HepG2 (cell line): ENCODE results near the gene MTURN. TPM values are rescaled to one million over a fixed set of nuclear protein-coding genes. Genes with fewer than 3 reads are reported as not detected.

Experiments used
- ATAC-seq: fragments of 200-7000 bp; cut with Tn5 transposase; 3 replicates; pipeline ENCODE4 v1.9.1; 2020; ENCODE audit warnings: mild to moderate bottlenecking, moderate library complexity
- BruUV-seq: library from RNA; stranded (reverse); fragments of 400-500 nt; replicated peaks from 2 replicates; lab custom pipeline; 2021; lab: Mats Ljungman, UMichigan
- CTCF ChIA-PET: fragments of 300-600 bp; formaldehyde crosslinking; extraction: SDS; loops from one replicate; lab custom pipeline; 2021; ENCODE audit warnings: low total read pairs, inconsistent platforms, low intra/inter-chr PET ratio; lab: Yijun Ruan, JAX
- POLR2A ChIA-PET: fragments of 350-600 bp; sonication (Branson Sonifier 250); formaldehyde crosslinking; loops from one replicate; lab custom pipeline; 2020; ENCODE audit warnings: antibody characterized with exemption, inconsistent platforms; lab: Yijun Ruan, JAX
- DNase-seq: peaks from one replicate; pipeline ENCODE4 v3.0.0-alpha.2; 2015; ENCODE audit warnings: low spot score
- FAIRE-seq: peaks from 3 replicates; lab custom pipeline; 2011; peaks lifted over from hg19 to GRCh38; lab: Jason Lieb, UNC
- H2AFZ ChIP-seq: one replicate; pipeline ENCODE4 v1.6.1; 2011; ENCODE audit warnings: low read length, inconsistent platforms
- H3K27ac ChIP-seq: fragments of 300-600 bp; 3 replicates; pipeline ENCODE4 v1.8.0; 2011; ENCODE audit warnings: mixed run types, mild to moderate bottlenecking, mixed read lengths, low read length, inconsistent platforms; ENCODE audit not compliant: insufficient read depth; ENCODE audit errors: extremely low read length
- H3K27me3 ChIP-seq, 2 experiments: fragments of 200-600 bp in 1 of 2; 2 replicates in 1 of 2; 3 replicates in 1 of 2; pipeline versions ENCODE4 v1.6.0 to v1.8.0; 2011; ENCODE audit warnings: low read length in 2 of 2, mild to moderate bottlenecking in 2 of 2, moderate library complexity in 2 of 2, inconsistent platforms in 1 of 2; ENCODE audit not compliant: insufficient read depth in 2 of 2, control insufficient read depth in 1 of 2
- H3K36me3 ChIP-seq, 2 experiments: fragments of 200-600 bp in 1 of 2; replicated peaks in 1 of 2; 2 replicates in 1 of 2; 3 replicates in 1 of 2; pipeline versions ENCODE4 v1.5.1 to v1.8.0; 2011; ENCODE audit warnings: low read length in 2 of 2, inconsistent platforms in 1 of 2; ENCODE audit not compliant: insufficient read depth in 2 of 2, control insufficient read depth in 1 of 2
- H3K4me1 ChIP-seq: 2 replicates; pipeline ENCODE4 v1.5.1; 2012; ENCODE audit warnings: low read length, inconsistent platforms; ENCODE audit not compliant: insufficient read depth
- H3K4me2 ChIP-seq: 2 replicates; pipeline ENCODE4 v1.6.0; 2011; ENCODE audit warnings: low read depth, low read length, inconsistent platforms
- H3K4me3 ChIP-seq, 3 experiments: fragments of 200-600 bp in 1 of 3; sonication (generic), shearing (Covaris generic) in 1 of 3; replicated peaks in 1 of 3; 2 replicates each; pipeline ENCODE4 v1.5.1; 2011 to 2016; ENCODE audit warnings: low read length in 3 of 3, inconsistent platforms in 2 of 3, low read depth in 2 of 3, mild to moderate bottlenecking in 2 of 3, control low read depth in 1 of 3, mixed read lengths in 1 of 3; ENCODE audit not compliant: insufficient read depth in 1 of 3
- H3K79me2 ChIP-seq: one replicate; pipeline ENCODE4 v1.6.1; 2011; ENCODE audit warnings: low read length, inconsistent platforms; ENCODE audit not compliant: insufficient read depth
- H3K9ac ChIP-seq: 2 replicates; pipeline ENCODE4 v1.6.0; 2011; ENCODE audit warnings: mild to moderate bottlenecking, low read depth, low read length, inconsistent platforms; ENCODE audit not compliant: insufficient read depth
- H3K9me3 ChIP-seq: 2 replicates; pipeline ENCODE4 v1.5.1; 2012; ENCODE audit warnings: mild to moderate bottlenecking, low read length
- H4K20me1 ChIP-seq: 2 replicates; pipeline ENCODE4 v1.6.0; 2011; ENCODE audit warnings: inconsistent platforms, mild to moderate bottlenecking, low read length, moderate library complexity; ENCODE audit not compliant: insufficient read depth
- HOXA9 ChIP-seq: sonication (generic); formaldehyde crosslinking; IDR thresholded peaks from 2 replicates; pipeline ENCODE4 v1.8.1; 2022; ENCODE audit warnings: missing genetic modification reagents, mild to moderate bottlenecking, moderate library complexity, borderline replicate concordance
- JARID2 ChIP-seq: sonication (generic); formaldehyde crosslinking; IDR thresholded peaks from 2 replicates; pipeline ENCODE4 v1.8.1; 2023; ENCODE audit warnings: missing genetic modification reagents, inconsistent platforms; ENCODE audit not compliant: insufficient replicate concordance
- MAF1 ChIP-seq: sonication (generic); formaldehyde crosslinking; IDR thresholded peaks from 2 replicates; pipeline ENCODE4 v1.5.0; 2020; ENCODE audit warnings: missing genetic modification reagents, borderline replicate concordance
- ZC3H4 ChIP-seq: sonication (generic); formaldehyde crosslinking; IDR thresholded peaks from 2 replicates; pipeline ENCODE4 v1.4.0; 2020; ENCODE audit warnings: missing genetic modification reagents, borderline replicate concordance
- ZNF570 ChIP-seq: sonication (generic); formaldehyde crosslinking; IDR thresholded peaks from 2 replicates; pipeline ENCODE4 v1.4.0; 2020; ENCODE audit warnings: mild to moderate bottlenecking, missing genetic modification reagents, borderline replicate concordance
- ZNF891 ChIP-seq: sonication (generic); formaldehyde crosslinking; IDR thresholded peaks from 2 replicates; pipeline ENCODE4 v1.5.0; 2020; ENCODE audit warnings: mild to moderate bottlenecking, missing genetic modification reagents
- ZSCAN20 ChIP-seq: sonication (generic); formaldehyde crosslinking; IDR thresholded peaks from 2 replicates; pipeline ENCODE4 v1.4.0; 2020; ENCODE audit warnings: missing genetic modification reagents, mild to moderate bottlenecking, borderline replicate concordance
- WGBS: methylation state at CpG from one replicate; pipeline ENCODE4 v1.1.6; 2017; ENCODE audit warnings: low lambda C conversion rate; 5-methylcytosine and 5-hydroxymethylcytosine counted together
- in situ Hi-C: cut with HindIII; loops from 2 replicates; pipeline ENCODE4 v1.10.0; 2017; ENCODE audit warnings: low pct_unique_long_range_greater_than_20kb; ENCODE audit not compliant: extremely low pct_ligation_motif_present
- intact Hi-C: fragments of 100-400 bp; cut with micrococcal nuclease; formaldehyde crosslinking; loops from one replicate; pipeline ENCODE4 v1.10.0; 2022; ENCODE audit not compliant: unreplicated experiment
- polyA plus RNA-seq, 8 experiments: library from polyadenylated mRNA; depleted of rRNA in 3 of 8; stranded (reverse) in 7 of 8; unstranded in 1 of 8; fragments of >200 nt; fragmentation: Illumina TruSeq in 4 of 8; extraction: Trizol in 4 of 8; gene quantifications; 2 replicates each; pipeline versions ENCODE4 v1.2.1 to v1.2.3, GENCODE V29; 2011 to 2016; ENCODE audit warnings: low read depth in 4 of 8, missing spikeins in 1 of 8, mixed read lengths in 1 of 8; ENCODE audit not compliant: insufficient read depth in 1 of 8
- total RNA-seq, 5 experiments: library from RNA; depleted of rRNA; stranded (reverse); fragments of >200 nt; fragmentation: Illumina TruSeq; extraction: Trizol; gene quantifications; 2 replicates each; pipeline ENCODE4 v1.2.3, GENCODE V29; 2016; ENCODE audit warnings: low read depth in 1 of 5
- TF ChIP-seq, protein P1 (sequence below): fragments of 450-650 bp; IDR thresholded peaks from 2 replicates; pipeline ENCODE4 v1.6.1; 2017
- TF ChIP-seq, protein P2 (sequence below): sonication (generic); formaldehyde crosslinking; IDR thresholded peaks from 2 replicates; pipeline ENCODE4 v1.5.1; 2020; ENCODE audit warnings: missing genetic modification reagents, mild to moderate bottlenecking, borderline replicate concordance

Gene MTURN
- total and polyA plus RNA-seq, 2 of the 13 experiments (the other 11 are each of a cell fraction or from before 2014, with no cell fraction given): 5.7 to 7.2 TPM

DNA sequence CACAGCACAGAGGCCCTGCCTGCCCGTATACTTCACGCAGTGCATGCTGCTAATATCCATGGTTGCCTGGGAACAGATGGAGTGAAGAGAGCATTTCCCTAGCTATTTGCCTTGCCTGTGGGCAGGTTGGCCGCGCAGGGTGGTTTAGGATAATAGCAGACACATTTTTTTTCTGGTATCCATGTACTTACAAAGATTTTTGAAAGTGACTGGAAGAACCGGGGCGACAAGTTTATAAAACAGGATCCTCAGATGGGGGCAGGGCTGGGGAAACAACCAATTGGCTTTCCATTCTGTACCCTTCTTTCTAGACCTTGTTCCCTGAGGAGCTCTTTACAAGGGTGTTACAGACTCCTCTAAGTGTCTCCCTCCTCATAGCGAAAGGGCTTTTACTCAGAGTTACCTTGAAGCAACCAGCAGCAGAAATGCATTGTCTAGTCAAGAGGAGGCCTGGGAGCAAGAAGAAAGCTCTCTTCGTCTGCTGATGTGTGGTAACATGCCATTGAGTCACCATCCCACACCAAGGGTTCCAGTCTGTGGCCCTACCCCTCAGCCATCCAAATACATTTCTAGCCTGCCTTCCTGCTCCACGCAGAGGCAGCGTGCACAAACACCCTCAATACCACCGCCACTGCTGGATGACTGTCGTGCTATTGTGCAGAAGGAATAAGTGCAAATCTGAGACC is 31.5 kb downstream of the MTURN start:
- no peaks in the 10 kb centered on the region for H3K79me2 ChIP-seq
- in situ Hi-C loops: loop anchor here (10.0 kb wide), 1 partner anchor 119 kb away; the partner anchor contains the start of gene ZNRF2
- whole genome bisulfite sequencing: 91% methylated on average over 12 of the region's 12 CpGs
- intact Hi-C loops: no loop called here
- H3K27ac ChIP-seq: no peak overlapping the region
- no peak overlapping the region for H3K4me3 ChIP-seq
- ChIA-PET POLR2A (no interaction called here), CTCF (no interaction called here)
- no peaks in the 10 kb centered on the region for H3K36me3 ChIP-seq
- H4K20me1 ChIP-seq: no peaks in the 10 kb centered on the region
- DNase-seq: no peak
- H3K9ac ChIP-seq: no peak overlapping the region
- no peaks in the 10 kb centered on the region for H3K9me3 ChIP-seq
- no peak for ATAC-seq
- peaks cover 43% of the 10 kb centered on the region for H3K4me1 ChIP-seq
- no peak for FAIRE-seq
- no peak for TF ChIP-seq JARID2 (CRISPR knock-in tag)
- no peak overlapping the region for H3K4me2 ChIP-seq
- H2AFZ ChIP-seq: no peak overlapping the region
- no TSS peak for BruUV-seq
- no peaks in the 10 kb centered on the region for H3K27me3 ChIP-seq

DNA sequence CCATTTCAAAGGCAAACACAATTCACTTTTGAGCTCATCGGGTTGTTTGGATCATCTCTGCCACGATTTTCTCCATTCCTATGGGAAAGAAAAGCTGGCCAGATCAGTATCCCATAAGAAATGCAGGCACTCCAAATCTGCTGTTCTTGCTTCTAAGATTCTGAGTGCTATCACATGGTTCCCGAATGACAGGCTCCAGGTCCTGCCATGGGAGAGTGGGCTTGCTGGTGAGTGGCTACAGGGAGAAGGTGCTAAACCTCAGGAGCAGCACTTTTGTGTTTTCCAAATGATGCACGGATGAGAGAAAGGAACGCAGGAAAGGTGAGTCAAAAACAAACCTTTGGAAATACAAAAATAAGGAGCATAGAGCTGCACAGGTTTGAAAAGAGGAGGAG is 32.1 kb downstream of the MTURN start:
- H3K27me3 ChIP-seq: no peaks in the 10 kb centered on the region
- DNase-seq (no peak), FAIRE-seq (no peak), ATAC-seq (no peak)
- ChIA-PET CTCF (no interaction called here), POLR2A (no interaction called here)
- H3K9ac ChIP-seq: no peak overlapping the region
- TF ChIP-seq, protein P1, sequence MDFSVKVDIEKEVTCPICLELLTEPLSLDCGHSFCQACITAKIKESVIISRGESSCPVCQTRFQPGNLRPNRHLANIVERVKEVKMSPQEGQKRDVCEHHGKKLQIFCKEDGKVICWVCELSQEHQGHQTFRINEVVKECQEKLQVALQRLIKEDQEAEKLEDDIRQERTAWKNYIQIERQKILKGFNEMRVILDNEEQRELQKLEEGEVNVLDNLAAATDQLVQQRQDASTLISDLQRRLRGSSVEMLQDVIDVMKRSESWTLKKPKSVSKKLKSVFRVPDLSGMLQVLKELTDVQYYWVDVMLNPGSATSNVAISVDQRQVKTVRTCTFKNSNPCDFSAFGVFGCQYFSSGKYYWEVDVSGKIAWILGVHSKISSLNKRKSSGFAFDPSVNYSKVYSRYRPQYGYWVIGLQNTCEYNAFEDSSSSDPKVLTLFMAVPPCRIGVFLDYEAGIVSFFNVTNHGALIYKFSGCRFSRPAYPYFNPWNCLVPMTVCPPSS: no peak
- TF ChIP-seq ZNF891 (CRISPR knock-in tag): no peak
- TF ChIP-seq ZSCAN20 (CRISPR knock-in tag): no peak
- TF ChIP-seq ZC3H4: no peak
- TF ChIP-seq HOXA9 (CRISPR knock-in tag): no peak
- TF ChIP-seq, protein P2, sequence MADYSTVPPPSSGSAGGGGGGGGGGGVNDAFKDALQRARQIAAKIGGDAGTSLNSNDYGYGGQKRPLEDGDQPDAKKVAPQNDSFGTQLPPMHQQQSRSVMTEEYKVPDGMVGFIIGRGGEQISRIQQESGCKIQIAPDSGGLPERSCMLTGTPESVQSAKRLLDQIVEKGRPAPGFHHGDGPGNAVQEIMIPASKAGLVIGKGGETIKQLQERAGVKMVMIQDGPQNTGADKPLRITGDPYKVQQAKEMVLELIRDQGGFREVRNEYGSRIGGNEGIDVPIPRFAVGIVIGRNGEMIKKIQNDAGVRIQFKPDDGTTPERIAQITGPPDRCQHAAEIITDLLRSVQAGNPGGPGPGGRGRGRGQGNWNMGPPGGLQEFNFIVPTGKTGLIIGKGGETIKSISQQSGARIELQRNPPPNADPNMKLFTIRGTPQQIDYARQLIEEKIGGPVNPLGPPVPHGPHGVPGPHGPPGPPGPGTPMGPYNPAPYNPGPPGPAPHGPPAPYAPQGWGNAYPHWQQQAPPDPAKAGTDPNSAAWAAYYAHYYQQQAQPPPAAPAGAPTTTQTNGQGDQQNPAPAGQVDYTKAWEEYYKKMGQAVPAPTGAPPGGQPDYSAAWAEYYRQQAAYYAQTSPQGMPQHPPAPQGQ (CRISPR knock-in tag): no peak
- TF ChIP-seq MAF1 (CRISPR knock-in tag): no peak
- TF ChIP-seq ZNF570 (CRISPR knock-in tag): no peak
- H2AFZ ChIP-seq: no peak overlapping the region
- no peaks in the 10 kb centered on the region for H3K36me3 ChIP-seq
- H3K27ac ChIP-seq: no peak overlapping the region
- no peaks in the 10 kb centered on the region for H4K20me1 ChIP-seq
- H3K79me2 ChIP-seq: no peaks in the 10 kb centered on the region
- intact Hi-C loops: no loop called here
- H3K4me1 ChIP-seq: peaks cover 37% of the 10 kb centered on the region
- 75% methylated on average over 5 of the region's 5 CpGs for WGBS
- no TSS peak for BruUV-seq
- in situ Hi-C loops: loop anchor here (10.0 kb wide), 1 partner anchor 118 kb away; the partner anchor contains the start of gene ZNRF2
- H3K4me3 ChIP-seq: no peak overlapping the region
- no peak overlapping the region for H3K4me2 ChIP-seq
- no peaks in the 10 kb centered on the region for H3K9me3 ChIP-seq
